LoVo (cell line): ENCODE measurements around the gene MEGF10.

Experiments
- DNase-seq: peaks from one replicate; pipeline ENCODE4 v3.0.0-alpha.2; 2016; ENCODE audit warnings: low spot score

MEGF10 gene

DNA sequence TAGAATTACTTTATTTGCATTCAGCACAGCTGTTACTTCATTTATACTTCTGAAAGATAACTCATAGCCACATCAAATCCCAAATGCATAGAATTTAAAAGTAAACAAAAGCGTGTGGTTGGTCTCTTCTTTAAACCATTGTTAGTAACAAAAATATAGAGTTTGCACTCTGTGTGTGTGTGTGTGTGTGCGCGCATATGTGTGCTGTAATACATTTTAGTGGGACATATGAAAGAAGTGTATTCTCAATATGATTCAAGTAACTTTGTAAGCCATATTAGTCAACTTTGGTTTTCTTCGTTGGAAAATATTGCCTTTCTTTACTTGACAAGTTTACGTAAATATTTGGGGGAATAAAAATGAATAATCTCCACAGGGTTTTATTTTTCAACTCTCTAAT is 120.8 kb downstream of the MEGF10 start:
- DNase-seq = no peak

DNA sequence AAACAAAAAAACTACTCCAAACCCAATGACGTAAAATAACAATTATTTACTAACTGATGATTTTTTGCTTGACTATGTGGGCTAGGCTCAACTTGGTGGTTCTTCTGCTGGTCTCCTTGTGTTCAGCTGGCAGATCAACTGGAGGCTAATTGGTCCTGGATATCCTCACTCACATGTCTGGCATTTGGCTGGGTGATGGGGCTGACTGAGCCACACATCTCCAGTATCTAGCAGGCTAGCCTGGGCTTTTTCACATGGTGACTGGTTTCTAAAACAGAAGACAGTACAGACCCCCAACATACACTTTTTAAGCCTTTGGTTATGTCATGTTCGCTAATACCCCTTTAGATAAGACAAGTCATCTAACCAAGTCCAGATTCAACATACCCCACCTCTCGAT is 122.1 kb downstream of the MEGF10 start:
- no peak for DNase-seq

DNA sequence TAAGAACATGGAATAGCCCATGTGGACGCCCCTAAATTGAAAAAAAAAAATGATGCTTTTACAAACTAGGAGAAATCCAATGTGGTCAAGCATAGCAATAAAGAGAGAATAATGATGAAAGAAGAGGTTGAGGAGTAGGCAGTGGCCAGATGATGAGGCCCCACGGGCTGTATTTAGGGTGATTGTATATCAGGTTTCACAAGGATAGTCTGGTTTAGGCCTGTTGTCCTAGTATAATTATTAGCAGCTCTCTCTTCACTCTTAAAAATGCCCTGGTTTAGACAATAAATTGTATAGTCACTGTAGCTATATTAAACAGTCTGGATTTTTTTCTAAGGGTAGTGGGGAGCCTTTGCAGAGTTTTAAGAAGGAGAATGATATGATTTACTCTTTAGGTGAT is 124.4 kb downstream of the MEGF10 start:
- no peak for DNase-seq

DNA sequence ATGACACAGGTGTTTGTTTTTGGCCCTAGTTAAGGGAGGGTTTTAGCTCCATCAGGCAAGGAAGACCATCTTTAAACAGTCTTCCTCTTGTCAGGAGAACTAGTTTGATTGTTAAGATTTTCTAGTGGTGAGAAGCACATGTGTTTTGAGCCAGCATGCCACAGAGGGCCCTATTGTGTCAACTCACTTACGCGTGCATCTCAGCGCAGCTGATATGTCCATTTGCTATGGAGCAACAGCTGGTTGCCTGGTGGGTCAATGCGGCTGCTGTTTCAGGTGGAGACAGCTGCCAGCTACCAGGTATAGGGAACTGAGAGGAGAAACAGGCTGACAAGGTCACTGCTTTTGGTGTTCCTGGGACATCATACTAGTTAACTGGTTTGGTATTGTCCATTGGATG is 126.3 kb downstream of the MEGF10 start:
- no peak for DNase-seq

DNA sequence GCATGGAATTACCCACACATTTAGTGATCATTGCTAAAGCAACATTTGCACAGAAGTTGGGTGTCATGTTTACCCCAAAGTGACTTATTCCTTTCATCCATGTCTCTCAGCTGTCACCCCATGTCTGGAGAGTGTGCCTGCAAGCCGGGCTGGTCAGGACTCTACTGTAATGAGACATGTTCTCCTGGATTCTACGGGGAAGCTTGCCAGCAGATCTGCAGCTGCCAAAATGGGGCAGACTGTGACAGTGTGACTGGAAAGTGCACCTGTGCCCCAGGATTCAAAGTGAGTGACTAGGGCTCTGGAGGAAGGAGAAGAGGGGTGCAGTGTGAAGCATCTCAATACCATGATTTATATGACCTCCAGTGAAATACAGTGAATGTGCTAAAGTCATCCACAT is 126.9 kb downstream of the MEGF10 start:
- DNase-seq = no peak

DNA sequence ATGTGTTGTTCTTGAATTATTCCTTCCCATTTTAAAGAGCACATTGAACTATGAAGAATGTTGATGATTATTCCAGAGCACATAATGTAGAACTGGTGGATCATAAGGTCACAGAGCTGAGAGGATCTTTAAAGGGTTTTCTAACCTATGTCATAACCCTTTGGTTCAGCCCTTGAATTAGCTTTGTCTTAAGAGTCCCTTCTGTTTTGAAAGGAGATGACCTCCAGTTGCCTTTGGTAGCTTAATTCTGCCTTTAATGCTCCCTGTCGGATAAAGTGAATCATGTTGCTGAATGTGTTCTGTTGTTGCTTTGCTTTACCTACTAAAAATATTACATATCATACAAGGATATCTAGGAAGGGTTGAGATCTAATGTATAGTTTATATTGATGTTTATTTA is 127.8 kb downstream of the MEGF10 start:
- no peak for DNase-seq

DNA sequence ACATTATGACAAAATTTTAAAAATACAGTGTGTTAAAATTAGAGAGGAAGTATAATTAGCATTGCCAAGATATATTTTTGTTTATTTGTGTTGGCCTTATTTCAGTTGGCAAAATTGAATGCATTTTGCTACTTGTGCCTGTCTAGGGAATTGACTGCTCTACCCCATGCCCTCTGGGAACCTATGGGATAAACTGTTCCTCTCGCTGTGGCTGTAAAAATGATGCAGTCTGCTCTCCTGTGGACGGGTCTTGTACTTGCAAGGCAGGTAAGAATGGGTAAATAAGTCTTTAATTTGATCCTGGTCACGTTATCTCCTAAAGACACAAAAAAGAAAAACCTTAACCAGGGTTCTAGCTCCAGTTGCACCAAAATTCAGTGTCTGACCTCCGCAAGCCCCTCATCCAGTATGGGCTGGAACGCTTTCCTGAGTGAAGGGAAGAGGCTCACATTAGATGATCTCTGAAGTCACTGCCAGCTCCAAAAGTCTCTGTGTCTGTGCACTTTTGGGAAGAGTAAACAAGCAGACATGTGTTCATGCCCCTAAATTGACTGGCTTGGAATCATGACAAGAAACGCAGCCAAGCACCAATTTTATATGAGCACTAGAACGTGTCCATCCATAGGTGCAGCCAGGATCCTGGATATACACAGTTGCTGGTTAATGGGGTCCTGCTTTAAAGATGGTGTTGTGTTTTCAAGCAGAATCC is 128.5 kb downstream of the MEGF10 start:
- no peak for DNase-seq

DNA sequence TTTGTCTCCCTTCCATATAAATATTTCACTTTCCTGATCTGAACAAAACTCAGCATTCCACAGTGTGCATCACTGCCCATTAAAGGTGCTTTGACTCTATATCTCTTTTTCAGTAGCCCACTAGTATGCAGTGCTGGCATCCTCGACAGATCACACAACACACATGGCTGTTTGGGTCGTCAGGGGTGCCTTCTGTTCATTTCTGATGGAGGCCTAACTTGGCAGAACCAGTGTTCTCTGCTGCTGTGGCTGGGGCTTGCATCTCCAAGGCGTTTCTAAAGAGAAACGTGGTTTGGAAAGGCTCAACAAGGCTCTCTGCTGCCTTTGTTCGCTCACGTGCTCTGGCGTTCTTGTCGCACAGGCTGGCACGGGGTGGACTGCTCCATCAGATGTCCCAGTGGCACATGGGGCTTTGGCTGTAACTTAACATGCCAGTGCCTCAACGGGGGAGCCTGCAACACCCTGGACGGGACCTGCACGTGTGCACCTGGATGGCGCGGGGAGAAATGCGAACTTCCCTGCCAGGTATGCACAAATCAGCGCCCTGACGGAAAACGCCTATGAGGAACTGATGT is 129.2 kb downstream of the MEGF10 start:
- DNase-seq = no peak

DNA sequence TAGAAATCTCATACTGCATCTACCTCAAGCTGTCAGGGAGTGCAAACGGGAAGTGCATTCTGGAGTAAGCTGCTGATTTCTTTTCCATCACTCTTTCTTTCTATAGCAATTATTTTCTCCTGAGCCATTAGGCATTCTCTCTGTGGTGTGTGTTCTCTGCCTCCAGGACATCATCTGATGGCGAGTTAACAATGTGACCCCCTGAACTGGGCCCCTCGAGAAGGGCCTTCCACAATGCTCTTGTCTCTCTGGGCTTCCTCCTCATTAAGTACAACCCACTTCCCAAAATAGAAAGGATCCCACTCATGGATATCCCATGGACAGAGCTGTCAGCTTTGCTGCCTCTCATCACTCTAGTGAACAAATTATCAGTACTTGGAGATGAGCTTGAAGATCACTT is 130.2 kb downstream of the MEGF10 start:
- DNase-seq = no peak

DNA sequence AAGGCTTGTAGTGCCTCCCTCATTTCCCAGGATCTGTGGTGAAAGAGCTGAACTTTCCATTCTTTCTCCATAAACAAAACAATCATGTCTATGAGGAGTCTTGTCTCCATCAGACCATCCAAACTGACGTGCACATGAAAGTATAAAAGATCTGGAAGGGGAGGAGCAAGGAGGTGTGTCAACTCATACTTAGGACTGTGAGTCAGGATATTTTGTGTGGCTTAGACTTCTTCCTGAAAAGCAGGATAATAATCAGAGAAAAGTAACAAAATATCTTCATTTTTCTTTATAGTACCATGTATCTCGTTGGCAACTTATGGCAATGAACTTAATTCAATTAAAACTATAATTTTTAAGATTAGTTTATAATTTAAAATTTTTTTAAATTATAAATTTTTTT is 130.9 kb downstream of the MEGF10 start:
- DNase-seq = no peak

DNA sequence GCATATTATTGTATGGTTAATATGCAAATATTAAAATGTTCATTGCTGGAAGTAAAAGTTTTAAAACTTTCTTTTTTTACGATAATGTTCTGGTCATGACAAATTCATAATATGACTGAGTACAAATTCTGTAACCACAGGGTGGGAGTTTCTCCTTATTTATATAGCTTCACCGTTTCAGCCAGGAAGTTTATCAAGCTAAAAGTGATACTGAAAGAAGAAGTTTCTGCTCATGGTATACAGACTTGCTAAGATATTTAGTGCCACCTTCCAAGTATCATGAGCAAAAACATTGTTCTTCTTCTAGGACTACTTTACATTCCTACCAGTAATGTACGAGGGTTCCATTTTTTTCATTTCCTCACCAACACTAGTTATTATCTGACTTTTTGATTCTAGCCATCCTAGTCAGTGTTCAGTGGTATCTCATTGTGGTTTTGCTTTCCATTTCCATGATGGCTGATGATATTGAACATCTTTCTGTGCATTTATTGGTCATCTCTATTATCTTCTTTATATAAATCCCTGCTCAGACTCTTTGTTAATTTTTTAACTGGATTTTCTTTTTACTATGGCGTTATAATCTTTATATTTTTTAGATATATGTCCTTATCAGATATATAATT is 132.7 kb downstream of the MEGF10 start:
- no peak for DNase-seq

DNA sequence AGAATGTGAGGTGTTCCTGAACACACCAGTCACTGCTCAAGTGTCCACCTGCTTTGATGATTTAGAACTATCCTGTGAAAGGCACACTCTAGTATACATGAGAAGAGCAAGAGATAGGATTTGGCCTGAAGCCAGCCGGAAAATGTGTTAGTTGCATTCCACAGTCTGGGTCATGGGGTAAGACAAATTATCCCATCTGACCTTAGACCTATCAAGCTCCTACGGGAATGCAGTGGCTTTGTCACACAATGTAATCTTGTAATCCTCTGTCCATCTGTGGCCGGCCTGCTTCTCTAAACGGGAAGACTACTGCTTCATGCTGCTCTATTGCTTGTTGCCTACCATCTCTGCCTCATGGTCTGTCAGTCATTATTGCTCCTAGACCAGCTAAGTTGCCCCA is 134.4 kb downstream of the MEGF10 start:
- DNase-seq = no peak

DNA sequence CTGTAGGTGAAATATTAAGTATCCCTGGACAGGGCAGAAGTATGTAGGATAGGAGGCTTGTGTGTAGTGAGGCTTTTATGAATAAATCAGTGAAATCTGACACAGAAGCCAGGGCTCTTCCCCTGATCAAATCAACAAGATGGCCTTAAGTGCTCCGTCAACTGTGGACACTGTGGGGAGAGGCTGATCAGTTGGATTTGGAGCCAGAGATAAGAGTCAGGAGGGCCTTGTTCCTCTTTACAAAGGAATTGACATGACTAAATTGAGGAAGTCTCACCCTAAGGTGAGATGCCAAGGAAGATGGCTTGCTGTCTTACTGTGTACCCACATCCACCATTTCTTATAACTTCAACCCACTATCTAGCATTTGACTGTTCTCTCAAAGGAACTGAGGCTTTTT is 135.3 kb downstream of the MEGF10 start:
- no peak for DNase-seq

DNA sequence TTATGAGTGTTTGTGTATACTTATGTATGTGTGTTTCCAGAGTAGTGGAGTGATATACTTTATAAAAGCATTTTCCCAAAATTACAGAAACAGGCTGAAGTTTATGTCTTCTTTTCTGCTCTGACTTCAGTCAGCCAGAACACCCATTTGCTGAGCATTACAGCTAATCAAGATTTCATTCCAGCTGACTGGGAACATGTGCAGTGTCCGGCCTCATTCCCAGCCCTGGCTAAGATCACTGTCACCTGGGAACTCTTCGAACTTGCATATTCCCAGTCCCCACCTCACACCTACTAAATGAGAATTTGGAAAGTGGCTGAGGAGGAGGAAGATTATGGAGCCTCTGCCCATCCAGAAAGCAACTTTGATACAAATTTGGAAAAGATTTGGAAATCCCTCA is 136.1 kb downstream of the MEGF10 start:
- no peak for DNase-seq

DNA sequence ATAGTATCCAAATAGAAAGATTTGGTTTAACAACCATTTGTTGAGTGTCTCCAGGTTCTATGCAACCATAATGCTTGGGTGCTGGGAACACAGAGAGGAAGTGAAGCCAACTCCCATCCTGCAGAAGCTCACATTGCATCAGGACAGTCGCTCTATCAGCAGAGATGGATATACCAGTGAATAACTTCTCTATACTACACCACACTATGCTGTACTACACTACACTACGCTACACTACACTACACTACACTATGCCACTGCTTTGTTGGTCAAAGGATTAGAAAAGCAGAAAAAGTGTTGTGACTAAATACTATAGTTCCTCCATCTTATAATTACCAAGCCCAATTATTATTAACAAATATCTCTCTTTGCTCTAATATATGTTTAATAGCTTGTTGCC is 137.7 kb downstream of the MEGF10 start:
- DNase-seq = no peak

DNA sequence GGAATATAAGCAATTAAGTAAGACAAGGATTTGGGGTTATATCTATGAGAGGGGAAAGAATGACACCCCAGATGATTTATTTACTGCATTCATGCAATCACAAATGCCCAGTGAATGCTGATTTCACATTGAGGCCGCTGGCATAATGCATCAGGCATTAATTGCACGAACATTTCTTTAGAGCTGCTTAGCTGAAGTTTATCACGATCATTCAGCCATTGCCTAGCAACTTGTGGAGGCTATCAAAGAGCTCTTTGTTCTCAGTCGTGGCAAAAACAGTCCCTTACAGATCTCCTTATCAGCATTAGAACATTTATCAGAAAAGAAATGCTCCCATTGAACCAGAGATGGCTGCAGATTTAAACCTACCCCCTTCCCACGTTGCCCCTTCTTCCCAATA is 138.2 kb downstream of the MEGF10 start:
- no peak for DNase-seq

DNA sequence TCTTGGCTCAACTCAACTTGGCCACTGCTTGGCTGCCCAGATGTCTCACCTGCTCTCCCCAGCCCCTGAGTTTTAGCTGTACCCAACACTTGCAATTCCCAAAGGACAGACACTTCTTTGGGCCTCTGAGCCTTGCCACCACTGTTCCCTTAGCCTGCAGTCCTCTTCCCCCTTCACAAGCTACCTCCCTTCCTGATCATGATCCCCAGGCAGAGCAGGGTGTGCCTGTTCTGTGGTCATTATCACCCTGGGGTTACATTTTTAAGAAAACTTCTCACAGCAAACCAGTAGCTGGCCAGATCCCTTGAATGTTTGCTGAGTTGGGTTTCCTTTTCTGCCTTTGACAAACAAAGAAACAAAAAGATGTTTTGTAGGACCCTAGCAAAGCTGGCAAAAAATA is 139.3 kb downstream of the MEGF10 start:
- no peak for DNase-seq

DNA sequence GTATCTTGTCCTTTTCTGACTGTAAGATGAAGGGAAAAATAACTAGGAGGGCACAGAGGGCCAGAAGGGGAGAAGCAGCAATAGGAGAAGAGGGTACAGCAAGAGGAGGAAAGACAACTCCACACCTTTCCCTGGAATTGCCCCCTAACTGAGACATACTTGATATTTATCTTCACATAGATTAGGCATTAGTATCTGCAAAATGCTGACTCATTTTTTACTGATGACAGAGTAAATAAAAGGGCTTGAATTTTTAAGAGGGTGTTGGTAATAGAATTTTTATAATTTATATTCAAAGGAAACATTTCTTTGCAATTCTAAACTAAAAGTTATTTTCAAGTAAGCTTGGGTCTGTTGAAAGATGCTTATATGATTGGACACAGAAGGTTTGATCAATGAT is 140.0 kb downstream of the MEGF10 start:
- no peak for DNase-seq

DNA sequence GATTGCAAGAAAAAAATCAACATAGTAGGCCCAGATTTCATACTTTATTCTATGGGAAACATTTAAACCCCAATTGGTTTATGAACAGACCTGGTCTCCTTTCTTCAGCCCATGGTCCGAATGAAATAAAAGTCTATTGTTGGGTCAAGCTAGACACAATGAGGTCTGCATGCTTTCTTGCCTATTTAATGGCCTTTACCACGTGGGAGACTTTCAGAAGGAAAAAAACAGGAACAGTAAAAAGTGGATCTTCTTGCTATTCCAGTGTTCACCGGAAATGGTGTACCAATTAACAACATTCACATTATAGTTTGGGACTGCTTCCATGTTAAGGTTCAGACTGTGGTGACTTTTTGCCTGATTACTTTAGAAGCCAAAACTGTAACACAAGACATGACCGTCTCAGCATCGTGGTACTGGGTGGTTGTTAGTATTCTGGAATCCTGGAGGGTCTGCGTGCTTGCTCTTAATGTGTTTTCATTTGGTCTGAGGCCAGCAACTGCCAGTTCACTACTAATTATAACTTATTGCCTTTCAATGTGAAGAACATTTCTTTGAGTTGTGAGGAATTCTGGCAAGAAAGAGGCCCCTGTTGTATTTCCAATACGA is 141.5 kb downstream of the MEGF10 start:
- no peak for DNase-seq

DNA sequence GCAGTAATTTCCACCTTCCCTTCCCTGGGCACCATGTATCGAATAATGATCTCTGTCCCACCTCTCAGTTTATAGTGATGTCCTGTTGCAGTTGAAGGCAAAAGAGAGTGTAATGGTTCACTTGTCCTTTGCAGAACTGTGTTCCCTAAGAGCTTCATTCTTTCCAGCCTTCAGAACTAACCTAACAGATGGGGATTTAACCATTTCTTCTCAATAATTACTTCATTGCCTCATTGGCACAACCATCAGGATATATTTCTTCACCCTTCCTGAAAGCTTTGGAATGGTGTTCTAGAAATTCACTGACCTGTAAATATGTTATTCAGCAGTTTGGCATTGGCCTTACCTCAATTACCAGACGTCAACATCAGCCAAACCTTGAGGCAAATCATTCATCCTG is 142.9 kb downstream of the MEGF10 start:
- DNase-seq = no peak

DNA sequence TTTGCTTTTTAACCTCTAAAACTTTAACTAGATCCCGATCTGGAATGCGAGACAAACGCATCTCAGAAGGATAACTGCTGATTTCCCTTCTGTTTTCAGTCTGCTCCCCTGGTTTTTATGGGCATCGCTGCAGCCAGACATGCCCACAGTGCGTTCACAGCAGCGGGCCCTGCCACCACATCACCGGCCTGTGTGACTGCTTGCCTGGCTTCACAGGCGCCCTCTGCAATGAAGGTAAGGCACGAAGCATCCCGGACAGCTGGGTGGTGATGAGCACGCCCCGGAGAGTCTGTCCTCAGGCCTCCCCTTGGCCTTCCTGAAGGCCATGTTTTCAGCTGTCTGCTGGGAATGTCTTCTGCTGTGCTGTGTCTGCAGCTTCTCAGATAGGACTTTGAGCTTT is 144.0 kb downstream of the MEGF10 start:
- DNase-seq = no peak

DNA sequence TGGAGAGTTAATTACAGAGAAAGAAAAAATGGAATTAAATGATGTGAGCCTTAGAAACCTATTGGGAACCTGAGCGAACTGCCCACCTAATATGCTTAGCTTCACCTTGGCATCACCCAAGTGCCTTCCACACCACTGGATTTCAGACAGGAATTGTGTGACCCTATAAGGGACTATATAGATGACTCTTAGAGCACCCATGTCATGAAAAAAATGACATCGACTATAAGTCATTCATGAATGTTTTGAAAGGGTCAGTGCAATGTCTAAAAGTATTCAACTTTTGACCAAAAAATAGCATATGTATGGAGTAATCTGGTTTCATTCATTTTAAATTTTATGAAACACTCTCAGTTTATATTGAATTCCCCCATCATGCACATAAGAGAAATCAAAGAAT is 145.2 kb downstream of the MEGF10 start:
- no peak for DNase-seq

DNA sequence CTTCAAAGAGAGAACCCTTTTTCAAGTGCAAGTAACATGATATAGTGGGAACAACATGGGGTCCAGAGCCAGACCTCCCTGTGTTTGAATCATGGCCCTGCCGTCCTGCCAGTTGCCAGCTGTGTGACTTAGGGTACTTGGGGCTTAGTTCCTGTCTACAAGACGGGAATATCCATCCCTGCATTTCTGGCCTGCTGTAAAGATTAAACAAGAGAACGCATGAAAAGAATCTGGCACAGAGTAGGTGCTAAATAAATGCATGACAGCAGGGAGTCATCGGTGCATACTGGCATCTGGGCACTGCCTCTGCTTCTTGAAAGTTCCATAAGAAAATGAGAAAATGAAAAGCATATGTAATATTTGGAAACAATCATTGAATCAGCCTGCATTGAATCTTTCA is 149.0 kb downstream of the MEGF10 start:
- no peak for DNase-seq

DNA sequence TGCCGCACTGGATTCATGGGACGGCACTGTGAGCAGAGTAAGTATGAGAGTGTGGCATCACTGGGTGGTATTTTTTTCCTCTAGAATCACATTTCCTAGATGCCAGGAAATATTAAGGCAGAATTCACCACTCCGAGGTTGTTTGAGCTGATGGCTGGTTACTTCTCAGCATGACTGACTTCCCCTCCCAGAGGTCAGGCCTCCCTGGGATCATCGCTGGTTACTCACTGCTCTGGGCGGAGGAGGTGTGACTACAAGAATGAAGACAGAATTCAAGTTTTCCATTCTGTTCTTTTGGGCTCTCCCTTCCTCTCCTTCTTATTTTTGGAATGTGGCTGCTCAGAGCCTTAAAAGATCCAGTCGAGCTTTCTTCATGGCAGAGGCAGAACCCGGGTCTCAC is 150.2 kb downstream of the MEGF10 start:
- DNase-seq = no peak
